Measurements from ENCODE around the gene BEGAIN. TPM values are rescaled to one million over a fixed set of nuclear protein-coding genes. Genes with fewer than 3 reads are reported as not detected.

Gene BEGAIN
- total RNA-seq, 4 donors from 2014 or later, result 3.5 to 7.1 (median 6.6) TPM

GRCh38 chr14:100534528-100535286, 52.5 kb downstream of the BEGAIN start:
- TF ChIP-seq EP300 (IDR thresholded peaks at IDR 0.05) (no peak), POLR2AphosphoS5 (IDR thresholded peaks at IDR 0.05) (no peak), CTCF (IDR thresholded peaks at IDR 0.05) (no peak), POLR2A (IDR thresholded peaks at IDR 0.05; ENCODE audit: low read depth) (no peak)
- DNase-seq (ENCODE audit: extremely low spot score), result peak; percentile 66
- peaks cover 0 to 19% (median 9%) of the 10 kb centered on the region in 4 donors for H3K36me3 ChIP-seq
- H3K4me1 ChIP-seq, result peaks cover 8 to 33% (median 26%) of the 10 kb centered on the region in 4 donors
- H3K27me3 ChIP-seq, result no peaks in the 10 kb centered on the region
- 59% methylated on average over 13 of the region's 13 CpGs for WGBS
- peak overlapping the region; percentile 65 to 71 (median 67) for H3K27ac ChIP-seq (replicated peaks in 1 of 4)
- H3K9me3 ChIP-seq, result no peaks in the 10 kb centered on the region
- intact Hi-C loops (cut with DNase I), result no loop called here
- no peak overlapping the region for H3K4me3 ChIP-seq

GRCh38 chr14:100533656-100534485, 53.3 kb downstream of the BEGAIN start:
- Histone ChIP-seq H3K27me3 (no peaks in the 10 kb centered on the region), H3K9me3 (no peaks in the 10 kb centered on the region), H3K36me3 (peaks cover 0 to 24% (median 17%) of the 10 kb centered on the region in 4 donors), H3K4me3 (no peak overlapping the region), H3K4me1 (peaks cover 8 to 33% (median 26%) of the 10 kb centered on the region in 4 donors), H3K27ac (replicated peaks in 1 of 4) (peak overlapping the region; percentile 65 to 71 (median 67))
- TF ChIP-seq POLR2AphosphoS5 (IDR thresholded peaks at IDR 0.05) (no peak), POLR2A (IDR thresholded peaks at IDR 0.05; ENCODE audit: low read depth) (no peak), EP300 (IDR thresholded peaks at IDR 0.05) (no peak), CTCF (IDR thresholded peaks at IDR 0.05) (no peak)
- intact Hi-C loops (cut with DNase I), result no loop called here
- 25% methylated on average over 12 of the region's 17 CpGs for WGBS
- DNase-seq (ENCODE audit: extremely low spot score), result peak; percentile 91

- intact Hi-C loops (cut with DNase I), result no loop called here
- DNase-seq (ENCODE audit: extremely low spot score), result peak; percentile 85
- Histone ChIP-seq H3K9me3 (no peaks in the 10 kb centered on the region), H3K27ac (replicated peaks in 1 of 4) (peak overlapping the region; percentile 65 to 71 (median 67)), H3K4me3 (no peak overlapping the region), H3K27me3 (no peaks in the 10 kb centered on the region), H3K4me1 (peaks cover 8 to 33% (median 26%) of the 10 kb centered on the region in 4 donors), H3K36me3 (peaks cover 0 to 24% (median 18%) of the 10 kb centered on the region in 4 donors)
- 41% methylated on average over 10 of the region's 11 CpGs for WGBS
- TF ChIP-seq CTCF (IDR thresholded peaks at IDR 0.05) (no peak), POLR2AphosphoS5 (IDR thresholded peaks at IDR 0.05) (peak in 1 of 2 donors; percentile 27), POLR2A (IDR thresholded peaks at IDR 0.05; ENCODE audit: low read depth) (no peak)
Measured at GRCh38 chr14:100532906-100533655, 54.1 kb downstream of the BEGAIN start.

GRCh38 chr14:100532154-100532861, 54.9 kb downstream of the BEGAIN start:
- Histone ChIP-seq H3K4me3 (no peak overlapping the region), H3K9me3 (no peaks in the 10 kb centered on the region), H3K4me1 (peaks cover 8 to 33% (median 26%) of the 10 kb centered on the region in 4 donors), H3K27ac (replicated peaks in 1 of 4) (peak overlapping the region; percentile 65 to 71 (median 67)), H3K36me3 (peaks cover 0 to 32% (median 21%) of the 10 kb centered on the region in 4 donors), H3K27me3 (no peaks in the 10 kb centered on the region)
- no peak for TF ChIP-seq POLR2A (IDR thresholded peaks at IDR 0.05; ENCODE audit: low read depth)
- no peak for TF ChIP-seq EP300 (IDR thresholded peaks at IDR 0.05)
- no peak for TF ChIP-seq CTCF (IDR thresholded peaks at IDR 0.05)
- no peak for TF ChIP-seq POLR2AphosphoS5 (IDR thresholded peaks at IDR 0.05)
- peak; percentile 84 for DNase-seq (ENCODE audit: extremely low spot score)
- intact Hi-C loops (cut with DNase I), result no loop called here
- 62% methylated on average over 9 of the region's 12 CpGs for WGBS

All from esophagus muscularis mucosa (tissue), 4 donors.